Thyroid gland (tissue), 4 donors: ENCODE results near the gene RGS14.
"Not testable (repeated sequence)": the region's sequence is repeated elsewhere in the genome, so short reads cannot be mapped to it uniquely, and the experiment has no call there.

Experiments used
- POLR2A ChIP-seq, 2 donors: fragments of 450-650 bp; IDR thresholded peaks; one replicate each; pipeline ENCODE4 v1.6.1; 2017; ENCODE audit warnings: antibody characterized with exemption in 2 of 2, mild to moderate bottlenecking in 2 of 2, moderate library complexity in 1 of 2
- TF ChIP-seq, protein P1 (sequence below), 6 experiments: fragments of 200-600 bp in 3 of 6; fragments of 450-650 bp in 3 of 6; sonication (generic) in 3 of 6; IDR thresholded peaks; one replicate each; pipeline ENCODE4 v1.5.1; 2016 to 2019; ENCODE audit warnings: antibody characterized with exemption in 6 of 6, mild to moderate bottlenecking in 2 of 6, inconsistent platforms in 1 of 6, moderate library complexity in 1 of 6

DNA sequence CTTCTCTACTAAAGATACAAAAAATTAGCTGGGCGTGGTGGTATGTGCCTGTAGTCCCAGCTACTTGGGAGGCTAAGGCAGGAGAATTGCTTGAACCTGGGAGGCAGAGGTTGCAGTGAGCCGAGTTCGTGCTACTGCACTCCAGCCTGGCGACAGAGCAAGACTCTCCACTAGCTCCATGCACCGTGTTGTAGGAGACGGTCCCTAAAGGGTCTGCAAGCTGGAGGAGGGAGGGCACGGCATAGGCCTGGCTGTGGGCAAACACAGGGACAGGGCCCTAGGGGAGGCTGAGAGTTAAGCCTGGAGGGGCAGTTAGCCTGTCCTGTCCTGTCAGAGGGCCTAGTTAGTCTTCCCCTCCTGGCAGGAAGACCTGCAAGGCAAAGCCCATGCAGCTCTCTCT lies 3.0 kb downstream of the RGS14 start:
- TF ChIP-seq, protein P1, sequence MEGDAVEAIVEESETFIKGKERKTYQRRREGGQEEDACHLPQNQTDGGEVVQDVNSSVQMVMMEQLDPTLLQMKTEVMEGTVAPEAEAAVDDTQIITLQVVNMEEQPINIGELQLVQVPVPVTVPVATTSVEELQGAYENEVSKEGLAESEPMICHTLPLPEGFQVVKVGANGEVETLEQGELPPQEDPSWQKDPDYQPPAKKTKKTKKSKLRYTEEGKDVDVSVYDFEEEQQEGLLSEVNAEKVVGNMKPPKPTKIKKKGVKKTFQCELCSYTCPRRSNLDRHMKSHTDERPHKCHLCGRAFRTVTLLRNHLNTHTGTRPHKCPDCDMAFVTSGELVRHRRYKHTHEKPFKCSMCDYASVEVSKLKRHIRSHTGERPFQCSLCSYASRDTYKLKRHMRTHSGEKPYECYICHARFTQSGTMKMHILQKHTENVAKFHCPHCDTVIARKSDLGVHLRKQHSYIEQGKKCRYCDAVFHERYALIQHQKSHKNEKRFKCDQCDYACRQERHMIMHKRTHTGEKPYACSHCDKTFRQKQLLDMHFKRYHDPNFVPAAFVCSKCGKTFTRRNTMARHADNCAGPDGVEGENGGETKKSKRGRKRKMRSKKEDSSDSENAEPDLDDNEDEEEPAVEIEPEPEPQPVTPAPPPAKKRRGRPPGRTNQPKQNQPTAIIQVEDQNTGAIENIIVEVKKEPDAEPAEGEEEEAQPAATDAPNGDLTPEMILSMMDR (IDR thresholded peaks at IDR 0.05), result not testable (repeated sequence)
- not testable (repeated sequence) for TF ChIP-seq POLR2A (IDR thresholded peaks at IDR 0.05)
